HepG2 (cell line): ENCODE data around the gene ABHD17C. TPM values are rescaled to one million over a fixed set of nuclear protein-coding genes. Genes with fewer than 3 reads are reported as not detected.
A peak's percentile ranks its signal among the peaks of the same experiment; 100 is the strongest.

Experiments
- ARID2 ChIP-seq: sonication (generic); formaldehyde crosslinking; IDR thresholded peaks from 2 replicates; pipeline ENCODE4 v1.8.1; 2022; ENCODE audit warnings: mild to moderate bottlenecking, missing genetic modification reagents, borderline replicate concordance
- ATF7-NPFF ChIP-seq: sonication (generic); formaldehyde crosslinking; IDR thresholded peaks from 2 replicates; pipeline ENCODE4 v1.8.1; 2023; ENCODE audit warnings: mild to moderate bottlenecking, low read depth, missing genetic modification reagents, moderate library complexity
- FLYWCH1 ChIP-seq: sonication (generic); formaldehyde crosslinking; IDR thresholded peaks from 2 replicates; pipeline ENCODE4 v1.8.1; 2023; ENCODE audit warnings: mild to moderate bottlenecking, missing genetic modification reagents
- FOXA1 ChIP-seq, 2 experiments: fragments of 450-650 bp in 1 of 2; sonication (generic) in 1 of 2; formaldehyde crosslinking in 1 of 2; IDR thresholded peaks; 2 replicates each; pipeline versions ENCODE4 v1.4.0 to v1.6.1; 2016 to 2020; ENCODE audit warnings: missing genetic modification reagents in 1 of 2
- MYC ChIP-seq: sonication (generic); formaldehyde crosslinking; IDR thresholded peaks from 2 replicates; pipeline ENCODE4 v1.9.0; 2021; ENCODE audit warnings: missing genetic modification reagents, borderline replicate concordance
- NFAT5 ChIP-seq: sonication (generic); formaldehyde crosslinking; IDR thresholded peaks from 2 replicates; pipeline ENCODE4 v1.4.0; 2020; ENCODE audit warnings: missing genetic modification reagents
- SMC3 ChIP-seq: IDR thresholded peaks from 2 replicates; pipeline ENCODE4 v1.6.1; 2011; ENCODE audit warnings: low read length, improper control_type of control experiment
- THYN1 ChIP-seq: sonication (generic); formaldehyde crosslinking; IDR thresholded peaks from 2 replicates; pipeline ENCODE4 v1.8.1; 2023; ENCODE audit warnings: low read depth, mild to moderate bottlenecking, moderate library complexity, missing genetic modification reagents, borderline replicate concordance
- ZBTB33 ChIP-seq: sonication (generic); formaldehyde crosslinking; IDR thresholded peaks from 2 replicates; pipeline ENCODE4 v1.4.0; 2020; ENCODE audit warnings: missing genetic modification reagents
- ZBTB38 ChIP-seq: sonication (generic); formaldehyde crosslinking; IDR thresholded peaks from 2 replicates; pipeline ENCODE4 v1.5.1; 2020; ENCODE audit warnings: mild to moderate bottlenecking, missing genetic modification reagents
- ZNF446 ChIP-seq: sonication (generic); formaldehyde crosslinking; IDR thresholded peaks from 2 replicates; pipeline ENCODE4 v1.5.0; 2020; ENCODE audit warnings: mild to moderate bottlenecking, missing genetic modification reagents
- ZNF503 ChIP-seq: sonication (generic); formaldehyde crosslinking; IDR thresholded peaks from 2 replicates; pipeline ENCODE4 v1.4.0; 2020; ENCODE audit warnings: missing genetic modification reagents
- ZNF543 ChIP-seq: sonication (generic); formaldehyde crosslinking; IDR thresholded peaks from 2 replicates; pipeline ENCODE4 v1.4.0; 2020; ENCODE audit warnings: mild to moderate bottlenecking, missing genetic modification reagents
- ZNF589 ChIP-seq: sonication (generic); formaldehyde crosslinking; conservative IDR thresholded peaks from 2 replicates; pipeline ENCODE4 v1.8.0; 2022; ENCODE audit warnings: mild to moderate bottlenecking, moderate library complexity, missing genetic modification reagents
- ZNF619 ChIP-seq: sonication (generic); formaldehyde crosslinking; IDR thresholded peaks from 2 replicates; pipeline ENCODE4 v1.4.0; 2020; ENCODE audit warnings: mild to moderate bottlenecking, missing genetic modification reagents
- ZNF770 ChIP-seq: sonication (generic); formaldehyde crosslinking; IDR thresholded peaks from 2 replicates; pipeline ENCODE4 v1.5.0; 2020; ENCODE audit warnings: mild to moderate bottlenecking, missing genetic modification reagents
- polyA plus RNA-seq, 8 experiments: library from polyadenylated mRNA; depleted of rRNA in 3 of 8; stranded (reverse) in 7 of 8; unstranded in 1 of 8; fragments of >200 nt; fragmentation: Illumina TruSeq in 4 of 8; extraction: Trizol in 4 of 8; gene quantifications; 2 replicates each; pipeline versions ENCODE4 v1.2.1 to v1.2.3, GENCODE V29; 2011 to 2016; ENCODE audit warnings: low read depth in 4 of 8, missing spikeins in 1 of 8, mixed read lengths in 1 of 8; ENCODE audit not compliant: insufficient read depth in 1 of 8
- total RNA-seq, 5 experiments: library from RNA; depleted of rRNA; stranded (reverse); fragments of >200 nt; fragmentation: Illumina TruSeq; extraction: Trizol; gene quantifications; 2 replicates each; pipeline ENCODE4 v1.2.3, GENCODE V29; 2016; ENCODE audit warnings: low read depth in 1 of 5

The ABHD17C gene
- total and polyA plus RNA-seq, 2 of the 13 experiments (the other 11 are each of a cell fraction or from before 2014, with no cell fraction given): 2.9 to 3.9 TPM

- no peak for TF ChIP-seq NFAT5 (CRISPR knock-in tag)
- 0 out of 2 replicates have a peak, but pooled peaks have one; percentile 45 for TF ChIP-seq ZNF619 (CRISPR knock-in tag)
- TF ChIP-seq FLYWCH1 (CRISPR knock-in tag): 0 out of 2 replicates have a peak, but pooled peaks have one; percentile 46
- TF ChIP-seq FOXA1 (IDR thresholded peaks at IDR 0.05): no peak
- TF ChIP-seq FOXA1 (CRISPR knock-in tag; IDR thresholded peaks at IDR 0.05): peak; percentile 5; the same call in 1 of the 2 replicates
- TF ChIP-seq ZNF589 (CRISPR knock-in tag): 0 out of 2 replicates have a peak, but pooled peaks have one; percentile 30
- 0 out of 2 replicates have a peak, but pooled peaks have one; percentile 44 for TF ChIP-seq ZNF543 (CRISPR knock-in tag)
- peak; percentile 19; the same call in 1 of the 2 replicates for TF ChIP-seq SMC3
- no peak for TF ChIP-seq ZNF446 (CRISPR knock-in tag)
- 0 out of 2 replicates have a peak, but pooled peaks have one; percentile 17 for TF ChIP-seq ZNF770 (CRISPR knock-in tag)
- peak; percentile 47; the same call in 1 of the 2 replicates for TF ChIP-seq ATF7-NPFF
- TF ChIP-seq ZNF503 (CRISPR knock-in tag): peak; percentile 24; the same call in 1 of the 2 replicates
- no peak for TF ChIP-seq ZBTB33 (CRISPR knock-in tag)
- 0 out of 2 replicates have a peak, but pooled peaks have one; percentile 69 for TF ChIP-seq THYN1 (CRISPR knock-in tag)
- TF ChIP-seq MYC (CRISPR knock-in tag): peak; percentile 41; the same call in 1 of the 2 replicates
- peak; percentile 70; the same call in 1 of the 2 replicates for TF ChIP-seq ARID2 (CRISPR knock-in tag)
- peak; percentile 38; the same call in 1 of the 2 replicates for TF ChIP-seq ZBTB38 (CRISPR knock-in tag)
These were observed 84.0 kb downstream of the ABHD17C start, which contains the start of gene CEMIP (continued) for GRCh38 chr15:80778964-80779657.
